DND-41 (cell line): ENCODE measurements around the gene B3GALNT2.

Source experiments
- CTCF ChIP-seq: IDR thresholded peaks from 2 replicates; pipeline ENCODE4 v1.5.1; 2012; ENCODE audit warnings: borderline replicate concordance, low read length, moderate library complexity, mild to moderate bottlenecking; ENCODE audit not compliant: poor library complexity, severe bottlenecking; ENCODE audit errors: extremely low read depth
- EZH2 ChIP-seq: IDR thresholded peaks from 3 replicates; pipeline ENCODE4 v1.6.1; 2012; ENCODE audit warnings: borderline replicate concordance, low read depth, mild to moderate bottlenecking, moderate library complexity, low read length, inconsistent platforms; ENCODE audit not compliant: severe bottlenecking

GRCh38 chr1:235442788-235443429 lies 61.3 kb downstream of the B3GALNT2 start:
- TF ChIP-seq EZH2 (no peak), CTCF (no peak)
